Right lobe of liver (tissue), 4 donors: ENCODE data around the gene MALL.

Experiments used
- POLR2A ChIP-seq: fragments of 450-650 bp; IDR thresholded peaks from one replicate; pipeline ENCODE4 v1.6.1; 2017; ENCODE audit warnings: antibody characterized with exemption, mild to moderate bottlenecking
- TF ChIP-seq, protein P1 (sequence below), 4 donors: fragments of 200-600 bp in 3 of 4; fragments of 450-650 bp in 1 of 4; IDR thresholded peaks; one replicate each; pipeline versions ENCODE4 v1.5.1 to v1.8.0; 2016 to 2022; ENCODE audit warnings: antibody characterized with exemption in 4 of 4, mild to moderate bottlenecking in 2 of 4
- donor health status: DM: no; HTN: no; CAD: no.
- donor health status: DM: no; HTN: no; CAD: no.
- donor health status: DM: no; HTN: yes; CAD: no.

- TF ChIP-seq POLR2A = no peak
- TF ChIP-seq, protein P1, sequence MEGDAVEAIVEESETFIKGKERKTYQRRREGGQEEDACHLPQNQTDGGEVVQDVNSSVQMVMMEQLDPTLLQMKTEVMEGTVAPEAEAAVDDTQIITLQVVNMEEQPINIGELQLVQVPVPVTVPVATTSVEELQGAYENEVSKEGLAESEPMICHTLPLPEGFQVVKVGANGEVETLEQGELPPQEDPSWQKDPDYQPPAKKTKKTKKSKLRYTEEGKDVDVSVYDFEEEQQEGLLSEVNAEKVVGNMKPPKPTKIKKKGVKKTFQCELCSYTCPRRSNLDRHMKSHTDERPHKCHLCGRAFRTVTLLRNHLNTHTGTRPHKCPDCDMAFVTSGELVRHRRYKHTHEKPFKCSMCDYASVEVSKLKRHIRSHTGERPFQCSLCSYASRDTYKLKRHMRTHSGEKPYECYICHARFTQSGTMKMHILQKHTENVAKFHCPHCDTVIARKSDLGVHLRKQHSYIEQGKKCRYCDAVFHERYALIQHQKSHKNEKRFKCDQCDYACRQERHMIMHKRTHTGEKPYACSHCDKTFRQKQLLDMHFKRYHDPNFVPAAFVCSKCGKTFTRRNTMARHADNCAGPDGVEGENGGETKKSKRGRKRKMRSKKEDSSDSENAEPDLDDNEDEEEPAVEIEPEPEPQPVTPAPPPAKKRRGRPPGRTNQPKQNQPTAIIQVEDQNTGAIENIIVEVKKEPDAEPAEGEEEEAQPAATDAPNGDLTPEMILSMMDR (IDR thresholded peaks at IDR 0.05) = no peak
These were observed 37.8 kb upstream of the MALL start for GRCh38 chr2:110153416-110153815.
